Gastrocnemius medialis (tissue), 4 donors: ENCODE measurements around the gene SPATA13. TPM values are rescaled to one million over a fixed set of nuclear protein-coding genes. Genes with fewer than 3 reads are reported as not detected.

ENCODE experiments used
- ATAC-seq, 2 donors: fragments of 150-250 bp; one replicate each; pipeline ENCODE4 v1.9.1; 2016
- DNase-seq, 2 donors: peaks; one replicate each; pipeline ENCODE4 v3.0.0-alpha.2; 2019
- H3K27ac ChIP-seq, 4 donors: fragments of 200-600 bp; sonication (generic); 1 replicate in 1 of 4; 2 replicates in 3 of 4; pipeline ENCODE4 v1.5.1; 2016 to 2018; ENCODE audit warnings: mild to moderate bottlenecking in 2 of 4, moderate library complexity in 1 of 4
- H3K27me3 ChIP-seq, 3 donors: fragments of 200-600 bp; sonication (generic) in 2 of 3; 1 replicate in 1 of 3; 2 replicates in 2 of 3; pipeline versions ENCODE4 v1.5.1 to v1.6.0; 2016 to 2019; ENCODE audit warnings: mild to moderate bottlenecking in 1 of 3, moderate library complexity in 1 of 3
- H3K36me3 ChIP-seq, 2 donors: fragments of 200-600 bp; sonication (generic) in 1 of 2; one replicate each; pipeline ENCODE4 v1.5.1; 2017 to 2018
- H3K4me1 ChIP-seq, 2 donors: fragments of 200-600 bp; sonication (generic) in 1 of 2; one replicate each; pipeline ENCODE4 v1.5.1; 2016 to 2017; ENCODE audit warnings: mild to moderate bottlenecking in 2 of 2
- H3K4me3 ChIP-seq, 4 donors: fragments of 200-600 bp; sonication (generic) in 3 of 4; 1 replicate in 1 of 4; 2 replicates in 3 of 4; pipeline ENCODE4 v1.5.1; 2016 to 2019; ENCODE audit warnings: mild to moderate bottlenecking in 2 of 4
- H3K9me3 ChIP-seq, 3 donors: fragments of 200-600 bp; sonication (generic) in 2 of 3; 1 replicate in 1 of 3; 2 replicates in 2 of 3; pipeline ENCODE4 v1.5.1; 2016 to 2019
- CTCF ChIP-seq, 5 experiments: fragments of 450-650 bp in 3 of 5; fragments of 200-600 bp in 2 of 5; sonication (generic) in 2 of 5; IDR thresholded peaks in 4 of 5; conservative IDR thresholded peaks in 1 of 5; 1 replicate in 4 of 5; 2 replicates in 1 of 5; pipeline ENCODE4 v1.5.1; 2016 to 2019; ENCODE audit warnings: antibody characterized with exemption in 5 of 5, mild to moderate bottlenecking in 3 of 5, moderate library complexity in 3 of 5
- POLR2A ChIP-seq, 2 donors: fragments of 450-650 bp; IDR thresholded peaks; one replicate each; pipeline ENCODE4 v1.6.1; 2017; ENCODE audit warnings: antibody characterized with exemption in 2 of 2, mild to moderate bottlenecking in 2 of 2, moderate library complexity in 2 of 2
- in situ Hi-C, 4 donors: fragments of 200-750 bp; cut with MboI; loops; one replicate each; pipeline versions ENCODE4 v1.15.0 to v1.8.0; 2017; ENCODE audit warnings: low sequenced_read_pairs in 4 of 4
- intact Hi-C: fragments of 100-400 bp; cut with DNase I; formaldehyde crosslinking; loops from one replicate; pipeline ENCODE4 v1.15.1; 2023; ENCODE audit warnings: low total_unique reads
- total RNA-seq, 4 donors: library from RNA; depleted of rRNA; stranded (reverse); fragments of >200 nt; gene quantifications; one replicate each; pipeline versions ENCODE4 v1.1.0 to v1.2.3, GENCODE V29; 2016

SPATA13 gene
- total RNA-seq, 4 donors from 2014 or later, result 3.2 to 17.0 (median 5.8) TPM

- no peaks in the 10 kb centered on the region for H3K36me3 ChIP-seq
- DNase-seq, result no peak
- no peaks in the 10 kb centered on the region for H3K9me3 ChIP-seq
- no peaks in the 10 kb centered on the region for H3K27me3 ChIP-seq
- in situ Hi-C loops, result no loop called here
- no peak overlapping the region for H3K27ac ChIP-seq
- no peak for ATAC-seq
- no peak overlapping the region for H3K4me3 ChIP-seq
- intact Hi-C loops, result no loop called here
- H3K4me1 ChIP-seq, result no peaks in the 10 kb centered on the region
- TF ChIP-seq POLR2A (IDR thresholded peaks at IDR 0.05), result no peak
- TF ChIP-seq CTCF (IDR thresholded peaks at IDR 0.05 in 4 of 5, conservative IDR thresholded peaks at IDR 0.05 in 1 of 5), result no peak
These were observed 71.5 kb downstream of the SPATA13 start for GRCh38 chr13:24232037-24232436.

- TF ChIP-seq POLR2A (IDR thresholded peaks at IDR 0.05), result no peak
- no peak for TF ChIP-seq CTCF (IDR thresholded peaks at IDR 0.05 in 4 of 5, conservative IDR thresholded peaks at IDR 0.05 in 1 of 5)
These were observed 72.0 kb downstream of the SPATA13 start for GRCh38 chr13:24232474-24232873.

GRCh38 chr13:24233351-24233901 lies 72.9 kb downstream of the SPATA13 start:
- no peak for DNase-seq
- ATAC-seq, result no peak
- in situ Hi-C loops (no loop called here), intact Hi-C loops (no loop called here)
- H3K4me1 ChIP-seq, result no peaks in the 10 kb centered on the region
- H3K36me3 ChIP-seq, result no peaks in the 10 kb centered on the region
- no peaks in the 10 kb centered on the region for H3K9me3 ChIP-seq
- no peak overlapping the region for H3K4me3 ChIP-seq
- H3K27me3 ChIP-seq, result no peaks in the 10 kb centered on the region
- H3K27ac ChIP-seq, result no peak overlapping the region
- no peak for TF ChIP-seq CTCF (IDR thresholded peaks at IDR 0.05 in 4 of 5, conservative IDR thresholded peaks at IDR 0.05 in 1 of 5)
- no peak for TF ChIP-seq POLR2A (IDR thresholded peaks at IDR 0.05)

More at GRCh38 chr13:24232474-24232873, 72.0 kb downstream of the SPATA13 start:
- DNase-seq, result no peak
- no peaks in the 10 kb centered on the region for H3K4me1 ChIP-seq
- in situ Hi-C loops, result no loop called here
- no peaks in the 10 kb centered on the region for H3K9me3 ChIP-seq
- no peaks in the 10 kb centered on the region for H3K27me3 ChIP-seq
- no peak overlapping the region for H3K27ac ChIP-seq
- H3K4me3 ChIP-seq, result no peak overlapping the region
- H3K36me3 ChIP-seq, result no peaks in the 10 kb centered on the region
- intact Hi-C loops, result no loop called here
- ATAC-seq, result no peak

- no peaks in the 10 kb centered on the region for H3K9me3 ChIP-seq
- in situ Hi-C loops, result no loop called here
- H3K27ac ChIP-seq, result no peak overlapping the region
- TF ChIP-seq CTCF (IDR thresholded peaks at IDR 0.05 in 4 of 5, conservative IDR thresholded peaks at IDR 0.05 in 1 of 5) (no peak), POLR2A (IDR thresholded peaks at IDR 0.05) (no peak)
- H3K4me3 ChIP-seq, result no peak overlapping the region
- no peaks in the 10 kb centered on the region for H3K27me3 ChIP-seq
- intact Hi-C loops, result no loop called here
- ATAC-seq (no peak), DNase-seq (no peak)
- no peaks in the 10 kb centered on the region for H3K4me1 ChIP-seq
- no peaks in the 10 kb centered on the region for H3K36me3 ChIP-seq
These were observed 73.8 kb downstream of the SPATA13 start for GRCh38 chr13:24234200-24234915.
